MCF 10A (cell line): ENCODE measurements around the gene PCBD2. TPM values are rescaled to one million over a fixed set of nuclear protein-coding genes. Genes with fewer than 3 reads are reported as not detected.

Source experiments
- BruUV-seq: library from RNA; stranded (reverse); fragments of 400-500 nt; replicated peaks from 2 replicates; lab custom pipeline; 2021; lab: Mats Ljungman, UMichigan
- CTCF ChIA-PET: fragments of 300-600 bp; sonication (Branson Sonifier 250); formaldehyde crosslinking; extraction: SDS; loops from one replicate; lab custom pipeline; 2021; ENCODE audit warnings: antibody characterized with exemption, inconsistent platforms; lab: Yijun Ruan, JAX
- POLR2A ChIA-PET: fragments of 300-600, 350-650 bp; sonication (Branson Sonifier 250); formaldehyde crosslinking; extraction: SDS; loops from one replicate; lab custom pipeline; 2020; ENCODE audit warnings: antibody characterized with exemption, inconsistent platforms; lab: Yijun Ruan, JAX
- DNase-seq: peaks from one replicate; pipeline ENCODE4 v3.0.0-alpha.2; 2018; ENCODE audit not compliant: unreplicated experiment
- H3K27ac Mint-ChIP-seq: one replicate; pipeline ENCODE4 v1.8.0; 2022; ENCODE audit warnings: mild to moderate bottlenecking, low read depth, mixed read lengths; ENCODE audit not compliant: unreplicated experiment
- H3K27me3 Mint-ChIP-seq: one replicate; pipeline ENCODE4 v1.8.0; 2022; ENCODE audit warnings: mixed read lengths; ENCODE audit not compliant: insufficient read depth, unreplicated experiment
- H3K36me3 Mint-ChIP-seq: one replicate; pipeline ENCODE4 v1.8.0; 2022; ENCODE audit warnings: mild to moderate bottlenecking, moderate library complexity, mixed read lengths; ENCODE audit not compliant: insufficient read depth, unreplicated experiment
- H3K4me1 Mint-ChIP-seq: one replicate; pipeline ENCODE4 v1.8.0; 2022; ENCODE audit warnings: mixed read lengths; ENCODE audit not compliant: insufficient read depth, unreplicated experiment
- H3K4me3 Mint-ChIP-seq: one replicate; pipeline ENCODE4 v1.8.0; 2022; ENCODE audit warnings: mild to moderate bottlenecking, moderate library complexity, mixed read lengths; ENCODE audit not compliant: unreplicated experiment
- H3K9me3 Mint-ChIP-seq: one replicate; pipeline ENCODE4 v1.8.0; 2022; ENCODE audit warnings: mixed read lengths; ENCODE audit not compliant: unreplicated experiment
- CTCF ChIP-seq: fragments of 200-600 bp; IDR thresholded peaks from one replicate; pipeline ENCODE4 v1.8.0; 2022; ENCODE audit warnings: antibody characterized with exemption, mild to moderate bottlenecking; ENCODE audit not compliant: unreplicated experiment
- intact Hi-C: fragments of 100-400 bp; cut with micrococcal nuclease; formaldehyde crosslinking; loops from 2 replicates; pipeline ENCODE4 v1.14.1; 2022
- total RNA-seq: library from RNA; stranded (reverse); gene quantifications from 2 replicates; pipeline ENCODE4 v1.2.3, GENCODE V29; 2022

Gene PCBD2
- total RNA-seq, 1 experiment from 2014 or later, result 27.3 TPM

DNA sequence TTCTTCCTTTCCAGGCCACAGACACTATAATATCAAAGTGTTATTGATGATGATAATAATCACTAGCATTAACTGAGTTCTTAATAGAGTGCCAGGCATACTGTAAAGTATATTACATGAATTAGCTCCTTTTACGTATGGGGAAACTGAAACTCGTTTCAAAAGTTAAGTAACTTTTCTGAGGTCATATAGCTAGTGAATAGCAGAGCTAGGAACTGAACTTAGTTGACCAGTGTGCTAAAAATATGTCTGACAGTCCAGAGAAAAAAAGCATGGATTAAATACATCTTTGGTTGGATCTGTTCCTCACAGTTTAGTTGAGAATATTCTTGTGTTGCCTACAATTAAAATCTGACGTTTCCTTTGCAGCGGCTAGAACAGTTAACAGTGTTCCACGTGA is 44.4 kb downstream of the PCBD2 start:
- CTCF ChIA-PET, result interaction anchor here (1.4 to 2.6 kb wide), 3 partner anchors 11 to 242 kb away, joined by 3 to 12 read pairs (median 6); partner anchors contain the start of gene PCBD2
- no TSS peak for BruUV-seq
- TF ChIP-seq CTCF, result no peak
- no peak overlapping the region for H3K4me3 Mint-ChIP-seq
- intact Hi-C loops, result no loop called here
- H3K4me1 Mint-ChIP-seq, result peaks cover 11% of the 10 kb centered on the region
- H3K9me3 Mint-ChIP-seq, result peaks cover 5% of the 10 kb centered on the region
- peaks cover 6% of the 10 kb centered on the region for H3K36me3 Mint-ChIP-seq
- POLR2A ChIA-PET, result interaction anchor here (0.8 to 2.2 kb wide), 2 partner anchors 18 to 182 kb away, joined by 3 to 6 read pairs; no protein-coding TSS in a partner anchor
- H3K27me3 Mint-ChIP-seq, result no peaks in the 10 kb centered on the region
- no peak for DNase-seq
- H3K27ac Mint-ChIP-seq, result no peak overlapping the region

DNA sequence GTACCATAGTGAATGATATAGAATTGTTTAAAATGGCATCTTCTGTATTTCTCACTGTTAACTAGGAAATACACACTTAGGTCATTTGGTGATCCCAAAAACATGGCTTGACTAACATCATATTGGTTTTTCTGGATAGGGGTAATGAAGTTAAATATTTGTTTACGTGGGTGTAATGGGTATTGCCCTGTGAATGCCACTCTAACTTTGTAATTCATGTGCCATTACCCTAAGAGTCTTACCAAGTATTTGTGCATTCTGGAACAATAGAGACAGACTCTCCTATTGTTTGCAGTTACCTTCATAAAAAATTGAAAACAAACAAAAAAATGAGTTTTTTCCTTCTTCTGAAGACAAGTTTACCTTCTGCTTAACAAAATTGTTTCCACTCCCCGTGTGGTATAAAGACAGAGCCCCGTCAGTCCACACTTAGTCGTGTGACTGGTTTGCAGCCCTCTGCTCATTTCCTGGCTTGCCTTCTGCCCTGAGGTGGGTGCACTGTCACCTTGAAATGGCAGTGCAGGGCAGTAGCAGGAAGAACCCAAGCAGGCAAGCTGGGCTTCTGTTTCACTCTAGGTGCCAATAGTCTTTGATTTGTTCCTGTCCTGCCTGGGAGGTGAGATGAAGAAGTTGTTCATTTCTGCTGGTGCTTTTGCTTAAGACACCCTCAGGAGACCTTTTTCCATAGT is 53.1 kb downstream of the PCBD2 start:
- Mint-ChIP-seq H3K36me3 (peaks cover 45% of the 10 kb centered on the region), H3K27ac (no peak overlapping the region), H3K4me1 (no peaks in the 10 kb centered on the region), H3K4me3 (no peak overlapping the region), H3K27me3 (no peaks in the 10 kb centered on the region), H3K9me3 (peaks cover 15% of the 10 kb centered on the region)
- ChIA-PET CTCF (no interaction called here), POLR2A (no interaction called here)
- TF ChIP-seq CTCF, result no peak
- no peak for DNase-seq
- BruUV-seq, result no TSS peak
- intact Hi-C loops, result no loop called here

GRCh38 chr5:134958755-134959154 is 53.8 kb downstream of the PCBD2 start:
- no peak for DNase-seq
- ChIA-PET POLR2A (no interaction called here), CTCF (no interaction called here)
- Mint-ChIP-seq H3K9me3 (peaks cover 15% of the 10 kb centered on the region), H3K4me1 (no peaks in the 10 kb centered on the region), H3K4me3 (no peak overlapping the region), H3K36me3 (peaks cover 50% of the 10 kb centered on the region), H3K27me3 (no peaks in the 10 kb centered on the region), H3K27ac (no peak overlapping the region)
- BruUV-seq, result no TSS peak
- intact Hi-C loops, result no loop called here
- TF ChIP-seq CTCF, result no peak

DNA sequence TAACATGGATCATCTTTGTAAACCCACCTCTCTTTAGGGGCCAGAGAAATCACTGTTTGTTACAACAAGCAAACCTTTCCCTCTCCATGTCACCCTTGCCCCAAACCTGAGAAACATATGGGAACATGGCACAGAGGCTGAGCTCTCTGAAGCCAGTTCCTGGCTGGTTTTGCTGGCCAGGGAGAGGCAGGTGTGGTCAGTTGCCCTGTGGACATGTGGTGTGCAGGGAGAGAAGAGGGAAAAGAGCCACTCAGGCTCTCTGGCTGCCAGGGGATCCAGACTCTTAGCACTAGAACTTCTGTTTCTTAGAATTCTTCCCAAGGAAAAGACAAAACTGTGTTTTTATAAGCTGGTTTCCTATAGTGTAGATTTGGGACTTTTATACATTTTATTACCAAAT is 58.2 kb downstream of the PCBD2 start:
- no peak overlapping the region for H3K4me3 Mint-ChIP-seq
- BruUV-seq, result no TSS peak
- CTCF ChIA-PET, result interaction anchor here (0.6 to 1.7 kb wide), 4 partner anchors 30 to 244 kb away, joined by 3 to 5 read pairs (median 4); no protein-coding TSS in a partner anchor
- H3K4me1 Mint-ChIP-seq, result no peaks in the 10 kb centered on the region
- no peaks in the 10 kb centered on the region for H3K9me3 Mint-ChIP-seq
- peaks cover 74% of the 10 kb centered on the region for H3K36me3 Mint-ChIP-seq
- intact Hi-C loops, result no loop called here
- H3K27me3 Mint-ChIP-seq, result no peaks in the 10 kb centered on the region
- no peak for TF ChIP-seq CTCF
- no peak overlapping the region for H3K27ac Mint-ChIP-seq
- POLR2A ChIA-PET, result interaction anchor here (0.7 kb wide), 1 partner anchor 284 kb away, joined by 3 read pairs; no protein-coding TSS in a partner anchor
- no peak for DNase-seq
